K562 (cell line): ENCODE measurements around the gene ANTKMT. TPM values are rescaled to one million over a fixed set of nuclear protein-coding genes. Genes with fewer than 3 reads are reported as not detected.

Experiments
- CBX3 ChIP-seq, 2 experiments: IDR thresholded peaks; 1 replicate in 1 of 2; 2 replicates in 1 of 2; pipeline ENCODE4 v1.6.1; 2012; ENCODE audit warnings: inconsistent platforms in 2 of 2, low read length in 2 of 2, borderline replicate concordance in 1 of 2, control low read depth in 1 of 2
- CCAR2 ChIP-seq: fragments of 200-400 bp; formaldehyde crosslinking; IDR thresholded peaks from 2 replicates; pipeline ENCODE4 v1.6.1; 2017; ENCODE audit warnings: mild to moderate bottlenecking, low read depth, low read length
- CHAMP1 ChIP-seq: fragments of 450-650 bp; IDR thresholded peaks from 2 replicates; pipeline ENCODE4 v1.6.1; 2016; ENCODE audit warnings: mild to moderate bottlenecking
- DEAF1 ChIP-seq: fragments of 450-650 bp; formaldehyde crosslinking; IDR thresholded peaks from 2 replicates; pipeline ENCODE4 v1.4.0; 2020; ENCODE audit warnings: mild to moderate bottlenecking, moderate library complexity
- FOXP1 ChIP-seq: sonication (generic); formaldehyde crosslinking; IDR thresholded peaks from 2 replicates; pipeline ENCODE4 v1.8.0; 2022; ENCODE audit warnings: mild to moderate bottlenecking, missing genetic modification reagents
- HDAC3 ChIP-seq: fragments of 450-650 bp; IDR thresholded peaks from 2 replicates; pipeline ENCODE4 v1.6.1; 2018; ENCODE audit warnings: borderline replicate concordance, mild to moderate bottlenecking, moderate library complexity; ENCODE audit not compliant: partially characterized antibody
- KDM1A ChIP-seq, 2 experiments: fragments of 450-650 bp; IDR thresholded peaks; 2 replicates each; pipeline ENCODE4 v1.6.1; 2016; ENCODE audit warnings: mild to moderate bottlenecking in 2 of 2
- NFRKB ChIP-seq: fragments of 450-650 bp; IDR thresholded peaks from 2 replicates; pipeline ENCODE4 v1.6.1; 2016; ENCODE audit warnings: low read depth
- SIX5 ChIP-seq, 2 experiments: IDR thresholded peaks; 2 replicates each; pipeline ENCODE4 v1.6.1; 2011; ENCODE audit warnings: low read length in 2 of 2, borderline replicate concordance in 1 of 2, low read depth in 1 of 2, mild to moderate bottlenecking in 1 of 2, moderate library complexity in 1 of 2; ENCODE audit not compliant: insufficient read depth in 1 of 2
- STAT5A ChIP-seq: IDR thresholded peaks from 2 replicates; pipeline ENCODE4 v1.6.1; 2012; ENCODE audit warnings: low read length, inconsistent platforms, borderline replicate concordance
- TCF7 ChIP-seq: sonication (generic); IDR thresholded peaks from 2 replicates; pipeline ENCODE4 v1.6.1; 2016; ENCODE audit warnings: antibody characterized with exemption, borderline replicate concordance
- ZBTB40 ChIP-seq, 2 experiments: fragments of 450-650 bp in 1 of 2; sonication (generic) in 1 of 2; formaldehyde crosslinking in 1 of 2; IDR thresholded peaks; 2 replicates each; pipeline versions ENCODE4 v1.7.1 to v1.9.0; 2016 to 2022; ENCODE audit warnings: inconsistent platforms in 1 of 2, mild to moderate bottlenecking in 1 of 2, missing genetic modification reagents in 1 of 2
- ZNF311 ChIP-seq: fragments of 250-450 bp; sonication (Bioruptor Pico); IDR thresholded peaks from 2 replicates; pipeline ENCODE4 v1.4.0; 2020; ENCODE audit warnings: mild to moderate bottlenecking, moderate library complexity
- polyA plus RNA-seq, 8 experiments: library from polyadenylated mRNA; depleted of rRNA in 4 of 8; stranded (reverse) in 5 of 8; unstranded in 3 of 8; fragments of >200 nt; fragmentation: Nextera tagmentation in 2 of 8; fragmentation: Illumina TruSeq in 1 of 8; extraction: Ambion mirVana in 2 of 8; extraction: Trizol in 1 of 8; gene quantifications; 2 replicates each; pipeline versions ENCODE4 v1.2.1 to v1.2.3, GENCODE V29; 2011 to 2014; ENCODE audit warnings: inconsistent platforms in 1 of 8, missing spikeins in 1 of 8
- total RNA-seq, 7 experiments: library from RNA; depleted of rRNA in 6 of 7; stranded (reverse); fragments of >200 nt in 6 of 7; fragmentation: Illumina TruSeq in 2 of 7; extraction: Trizol in 2 of 7; gene quantifications; 2 replicates each; pipeline versions ENCODE4 v1.2.1 to v1.2.3, GENCODE V29; 2011 to 2021; ENCODE audit warnings: low replicate concordance in 1 of 7

Gene ANTKMT
- total and polyA plus RNA-seq, 9 of the 15 experiments (the other 6 are each of a cell fraction or from before 2014, with no cell fraction given): 0.58 to 217 (median 19.1) TPM

GRCh38 chr16:679814-680624, 40.9 kb upstream of the ANTKMT start, which contains the start of gene STUB1 (continued):
- TF ChIP-seq DEAF1 (CRISPR knock-in tag): no peak
- TF ChIP-seq CHAMP1: no peak
- peak; percentile 83 for TF ChIP-seq ZBTB40 (IDR thresholded peaks at IDR 0.05)
- TF ChIP-seq ZBTB40 (CRISPR knock-in tag; IDR thresholded peaks at IDR 0.05): no peak
- TF ChIP-seq TCF7: no peak
- no peak for TF ChIP-seq FOXP1
- TF ChIP-seq ZNF311 (CRISPR knock-in tag): no peak
- TF ChIP-seq KDM1A (IDR thresholded peaks at IDR 0.05): no peak
- TF ChIP-seq CCAR2: no peak
- no peak for TF ChIP-seq NFRKB
- TF ChIP-seq CBX3 (IDR thresholded peaks at IDR 0.05; ENCODE audit: borderline replicate concordance in 1 of 2, low read length in 2 of 2): no peak
- TF ChIP-seq STAT5A: no peak
- TF ChIP-seq SIX5 (IDR thresholded peaks at IDR 0.05; ENCODE audit: borderline replicate concordance in 1 of 2, insufficient read depth in 1 of 2, low read depth in 1 of 2, low read length in 2 of 2): no peak
- no peak for TF ChIP-seq HDAC3
